ENCODE measurements around the gene B9D1.

DNA sequence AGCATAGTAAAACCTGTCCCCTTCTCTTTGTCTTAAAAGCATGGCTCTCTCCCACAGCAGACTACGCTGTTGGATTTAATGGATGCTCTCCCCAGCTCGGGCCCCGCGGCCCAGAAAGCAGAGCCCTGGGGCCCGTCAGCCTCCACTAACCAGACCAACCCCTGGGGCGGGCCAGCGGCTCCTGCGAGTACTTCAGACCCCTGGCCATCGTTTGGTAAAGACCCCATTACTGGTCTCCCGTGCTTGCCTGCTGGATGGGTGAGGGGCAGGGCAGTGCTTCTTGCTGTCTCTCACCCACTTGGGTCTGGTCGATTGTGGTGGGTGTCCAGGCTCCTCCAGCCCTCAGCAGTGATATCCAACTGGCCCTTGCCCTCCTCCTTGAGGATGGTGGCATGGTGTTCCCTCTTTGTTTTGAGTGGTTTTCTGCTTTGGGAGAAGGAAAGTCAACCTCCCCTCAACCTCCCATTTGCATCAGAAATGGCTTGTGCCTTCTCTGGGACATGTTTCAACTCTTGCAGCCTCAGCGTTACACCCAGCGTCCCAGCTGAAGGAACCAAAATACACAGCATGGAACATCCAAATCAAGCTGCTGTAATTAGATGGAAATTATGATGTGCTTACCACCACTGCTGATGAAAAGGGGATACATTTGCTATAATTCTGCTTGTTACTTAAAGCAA lies 49.3 kb downstream of the B9D1 start:
- TF ChIP-seq, protein P1, sequence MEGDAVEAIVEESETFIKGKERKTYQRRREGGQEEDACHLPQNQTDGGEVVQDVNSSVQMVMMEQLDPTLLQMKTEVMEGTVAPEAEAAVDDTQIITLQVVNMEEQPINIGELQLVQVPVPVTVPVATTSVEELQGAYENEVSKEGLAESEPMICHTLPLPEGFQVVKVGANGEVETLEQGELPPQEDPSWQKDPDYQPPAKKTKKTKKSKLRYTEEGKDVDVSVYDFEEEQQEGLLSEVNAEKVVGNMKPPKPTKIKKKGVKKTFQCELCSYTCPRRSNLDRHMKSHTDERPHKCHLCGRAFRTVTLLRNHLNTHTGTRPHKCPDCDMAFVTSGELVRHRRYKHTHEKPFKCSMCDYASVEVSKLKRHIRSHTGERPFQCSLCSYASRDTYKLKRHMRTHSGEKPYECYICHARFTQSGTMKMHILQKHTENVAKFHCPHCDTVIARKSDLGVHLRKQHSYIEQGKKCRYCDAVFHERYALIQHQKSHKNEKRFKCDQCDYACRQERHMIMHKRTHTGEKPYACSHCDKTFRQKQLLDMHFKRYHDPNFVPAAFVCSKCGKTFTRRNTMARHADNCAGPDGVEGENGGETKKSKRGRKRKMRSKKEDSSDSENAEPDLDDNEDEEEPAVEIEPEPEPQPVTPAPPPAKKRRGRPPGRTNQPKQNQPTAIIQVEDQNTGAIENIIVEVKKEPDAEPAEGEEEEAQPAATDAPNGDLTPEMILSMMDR (IDR thresholded peaks at IDR 0.05 in 4 of 5, conservative IDR thresholded peaks at IDR 0.05 in 1 of 5): no peak
- no peak for TF ChIP-seq POLR2A (IDR thresholded peaks at IDR 0.05)
